ENCODE measurements around the gene KRT17. TPM values are rescaled to one million over a fixed set of nuclear protein-coding genes. Genes with fewer than 3 reads are reported as not detected.
A peak's percentile ranks its signal among the peaks of the same experiment; 100 is the strongest.

KRT17 gene
- total RNA-seq, 2 donors from 2014 or later = not detected

- Mint-ChIP-seq H3K27ac (peak overlapping the region; percentile 14), H3K4me3 (no peak overlapping the region), H3K4me1 (no peaks in the 10 kb centered on the region), H3K36me3 (ENCODE audit: low read depth) (no peaks in the 10 kb centered on the region), H3K27me3 (peaks cover 10% of the 10 kb centered on the region)
- DNase-seq = no peak
- no peaks in the 10 kb centered on the region for H3K9me3 ChIP-seq (ENCODE audit: control insufficient read depth, low read length, poor library complexity, severe bottlenecking)
- ATAC-seq = no peak
Measured at GRCh38 chr17:41658846-41659245, 34.5 kb upstream of the KRT17 start.

- no peak overlapping the region for H3K27ac Mint-ChIP-seq
Measured at GRCh38 chr17:41657936-41658335, 33.6 kb upstream of the KRT17 start.

GRCh38 chr17:41657176-41657754 is 32.9 kb upstream of the KRT17 start:
- Mint-ChIP-seq H3K4me3 (no peak overlapping the region), H3K4me1 (no peaks in the 10 kb centered on the region), H3K36me3 (ENCODE audit: low read depth) (no peaks in the 10 kb centered on the region), H3K27me3 (peaks cover 10% of the 10 kb centered on the region), H3K27ac (no peak overlapping the region)
- H3K9me3 ChIP-seq (ENCODE audit: control insufficient read depth, low read length, poor library complexity, severe bottlenecking) = no peaks in the 10 kb centered on the region
- no peak for DNase-seq
- no peak for ATAC-seq

More at GRCh38 chr17:41657936-41658335, 33.6 kb upstream of the KRT17 start:
- Mint-ChIP-seq H3K4me1 (no peaks in the 10 kb centered on the region), H3K36me3 (ENCODE audit: low read depth) (no peaks in the 10 kb centered on the region), H3K27me3 (peaks cover 10% of the 10 kb centered on the region), H3K4me3 (no peak overlapping the region)
- ATAC-seq (no peak), DNase-seq (no peak)
- no peaks in the 10 kb centered on the region for H3K9me3 ChIP-seq (ENCODE audit: control insufficient read depth, low read length, poor library complexity, severe bottlenecking)

- no peaks in the 10 kb centered on the region for H3K9me3 ChIP-seq (ENCODE audit: control insufficient read depth, low read length, poor library complexity, severe bottlenecking)
- ATAC-seq = no peak
- H3K36me3 Mint-ChIP-seq (ENCODE audit: low read depth) = peaks cover 2% of the 10 kb centered on the region
- H3K27ac Mint-ChIP-seq = no peak overlapping the region
- DNase-seq = no peak
- H3K4me3 Mint-ChIP-seq = no peak overlapping the region
- H3K4me1 Mint-ChIP-seq = peaks cover 3% of the 10 kb centered on the region
- peaks cover 10% of the 10 kb centered on the region for H3K27me3 Mint-ChIP-seq
Measured at GRCh38 chr17:41656249-41657023, 32.1 kb upstream of the KRT17 start.

GRCh38 chr17:41655611-41656111 is 31.3 kb upstream of the KRT17 start:
- no peak overlapping the region for H3K27ac Mint-ChIP-seq
- H3K9me3 ChIP-seq (ENCODE audit: control insufficient read depth, low read length, poor library complexity, severe bottlenecking) = no peaks in the 10 kb centered on the region
- H3K4me1 Mint-ChIP-seq = peaks cover 3% of the 10 kb centered on the region
- H3K27me3 Mint-ChIP-seq = peaks cover 10% of the 10 kb centered on the region
- peaks cover 2% of the 10 kb centered on the region for H3K36me3 Mint-ChIP-seq (ENCODE audit: low read depth)
- DNase-seq = no peak
- ATAC-seq = no peak
- H3K4me3 Mint-ChIP-seq = no peak overlapping the region

- no peak overlapping the region for H3K4me3 Mint-ChIP-seq
- ATAC-seq (no peak), DNase-seq (no peak)
- peaks cover 3% of the 10 kb centered on the region for H3K4me1 Mint-ChIP-seq
- H3K36me3 Mint-ChIP-seq (ENCODE audit: low read depth) = peaks cover 2% of the 10 kb centered on the region
- no peak overlapping the region for H3K27ac Mint-ChIP-seq
- no peaks in the 10 kb centered on the region for H3K9me3 ChIP-seq (ENCODE audit: control insufficient read depth, low read length, poor library complexity, severe bottlenecking)
- H3K27me3 Mint-ChIP-seq = peaks cover 10% of the 10 kb centered on the region
Measured at GRCh38 chr17:41654678-41655607, 30.6 kb upstream of the KRT17 start.

GRCh38 chr17:41653892-41654677 is 29.7 kb upstream of the KRT17 start:
- no peak for ATAC-seq
- H3K27me3 Mint-ChIP-seq = peaks cover 10% of the 10 kb centered on the region
- peaks cover 3% of the 10 kb centered on the region for H3K4me1 Mint-ChIP-seq
- H3K4me3 Mint-ChIP-seq = no peak overlapping the region
- H3K9me3 ChIP-seq (ENCODE audit: control insufficient read depth, low read length, poor library complexity, severe bottlenecking) = no peaks in the 10 kb centered on the region
- no peak for DNase-seq
- no peak overlapping the region for H3K27ac Mint-ChIP-seq
- H3K36me3 Mint-ChIP-seq (ENCODE audit: low read depth) = peaks cover 2% of the 10 kb centered on the region

GRCh38 chr17:41653421-41653820 is 29.0 kb upstream of the KRT17 start:
- ATAC-seq = no peak
- Mint-ChIP-seq H3K36me3 (ENCODE audit: low read depth) (peaks cover 2% of the 10 kb centered on the region), H3K27ac (no peak overlapping the region), H3K4me1 (peaks cover 8% of the 10 kb centered on the region), H3K4me3 (no peak overlapping the region), H3K27me3 (peaks cover 10% of the 10 kb centered on the region)
- no peaks in the 10 kb centered on the region for H3K9me3 ChIP-seq (ENCODE audit: control insufficient read depth, low read length, poor library complexity, severe bottlenecking)
- no peak for DNase-seq

- Mint-ChIP-seq H3K4me1 (peaks cover 13% of the 10 kb centered on the region), H3K27me3 (peaks cover 8% of the 10 kb centered on the region), H3K4me3 (no peak overlapping the region), H3K36me3 (ENCODE audit: low read depth) (peaks cover 2% of the 10 kb centered on the region), H3K27ac (no peak overlapping the region)
- ATAC-seq = no peak
- no peak for DNase-seq
- no peaks in the 10 kb centered on the region for H3K9me3 ChIP-seq (ENCODE audit: control insufficient read depth, low read length, poor library complexity, severe bottlenecking)
Measured at GRCh38 chr17:41652461-41652970, 28.1 kb upstream of the KRT17 start.

- DNase-seq = no peak
- Mint-ChIP-seq H3K27ac (no peak overlapping the region), H3K27me3 (peaks cover 6% of the 10 kb centered on the region), H3K4me1 (peaks cover 13% of the 10 kb centered on the region), H3K36me3 (ENCODE audit: low read depth) (peaks cover 2% of the 10 kb centered on the region), H3K4me3 (no peak overlapping the region)
- H3K9me3 ChIP-seq (ENCODE audit: control insufficient read depth, low read length, poor library complexity, severe bottlenecking) = no peaks in the 10 kb centered on the region
- no peak for ATAC-seq
Measured at GRCh38 chr17:41651625-41652460, 27.5 kb upstream of the KRT17 start.

- H3K27me3 Mint-ChIP-seq = no peaks in the 10 kb centered on the region
- peaks cover 13% of the 10 kb centered on the region for H3K4me1 Mint-ChIP-seq
- ATAC-seq = no peak
Measured at GRCh38 chr17:41650794-41651624, 26.6 kb upstream of the KRT17 start.

More at GRCh38 chr17:41650794-41651624, 26.6 kb upstream of the KRT17 start:
- Mint-ChIP-seq H3K4me3 (no peak overlapping the region), H3K27ac (no peak overlapping the region), H3K36me3 (ENCODE audit: low read depth) (peaks cover 2% of the 10 kb centered on the region)
- H3K9me3 ChIP-seq (ENCODE audit: control insufficient read depth, low read length, poor library complexity, severe bottlenecking) = no peaks in the 10 kb centered on the region
- no peak for DNase-seq

Measured in T-helper 17 cell (primary cell).